Measurements from ENCODE around the gene BBIP1. TPM values are rescaled to one million over a fixed set of nuclear protein-coding genes. Genes with fewer than 3 reads are reported as not detected.

BBIP1 gene
- total RNA-seq, 1 experiment from 2014 or later = 16.7 TPM

DNA sequence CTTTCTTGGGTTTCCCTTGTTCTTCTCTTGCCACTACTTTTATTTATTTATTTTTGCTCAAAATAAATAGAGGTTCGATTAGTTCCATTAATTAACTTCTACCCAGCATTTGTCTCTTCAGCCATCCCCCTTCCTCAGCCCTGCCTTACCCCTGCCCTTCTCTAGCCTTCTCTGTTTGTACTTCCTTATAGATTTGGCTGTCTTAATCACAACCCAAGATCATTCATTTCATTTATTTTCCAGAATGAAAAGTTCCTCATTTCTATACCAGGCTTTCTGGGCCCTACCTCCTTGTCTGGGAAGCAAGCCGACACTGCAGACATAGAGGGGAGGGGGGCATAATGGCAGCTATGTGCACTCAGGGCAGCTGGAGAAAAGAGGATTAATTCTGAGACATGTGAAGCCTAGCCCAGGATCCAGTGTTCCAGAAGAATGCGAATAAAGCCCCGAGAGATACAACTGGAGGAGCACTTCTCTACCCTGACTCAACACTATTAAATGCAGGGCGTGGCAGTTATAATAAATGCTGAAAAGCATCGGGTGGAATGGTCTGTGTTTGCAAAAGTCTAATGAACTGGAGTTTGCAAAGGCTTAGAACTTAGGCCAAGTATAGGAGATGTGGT, 53.7 kb downstream of the BBIP1 start:
- peaks cover 6% of the 10 kb centered on the region for H3K4me1 ChIP-seq
- BruUV-seq (replicated peaks) = no TSS peak
- no peaks in the 10 kb centered on the region for H3K36me3 Mint-ChIP-seq (ENCODE audit: insufficient read depth, unreplicated experiment)
- H3K27ac Mint-ChIP-seq (ENCODE audit: unreplicated experiment) = no peak overlapping the region
- DNase-seq = no peak
- H3K4me1 Mint-ChIP-seq (ENCODE audit: low read depth, unreplicated experiment) = peaks cover 20% of the 10 kb centered on the region
- no peak overlapping the region for H3K4me3 ChIP-seq (ENCODE audit: low read depth, low read length)
- ChIA-PET CTCF (interaction anchor here (1.1 kb wide), 1 partner anchor 29 kb away, joined by 3 read pairs; no protein-coding TSS in a partner anchor), POLR2A (no interaction called here)
- no peaks in the 10 kb centered on the region for H3K36me3 ChIP-seq (ENCODE audit: control insufficient read depth, insufficient read depth, low read length)
- no peaks in the 10 kb centered on the region for H3K9me3 ChIP-seq
- TF ChIP-seq CTCF (IDR thresholded peaks at IDR 0.05; ENCODE audit: insufficient read depth in 1 of 2, low read depth in 1 of 2, low read length in 1 of 2, severe bottlenecking in 1 of 2, unreplicated experiment in 1 of 2) = no peak
- intact Hi-C loops (cut with micrococcal nuclease; ENCODE audit: unreplicated experiment) = no loop called here
- H3K9me3 Mint-ChIP-seq (ENCODE audit: unreplicated experiment) = no peaks in the 10 kb centered on the region
- no peaks in the 10 kb centered on the region for H3K27me3 ChIP-seq (replicated peaks; ENCODE audit: control insufficient read depth, insufficient read depth, low read length)
- no peak overlapping the region for H3K4me3 Mint-ChIP-seq (ENCODE audit: unreplicated experiment)
- no peaks in the 10 kb centered on the region for H3K27me3 Mint-ChIP-seq (ENCODE audit: insufficient read depth, unreplicated experiment)

DNA sequence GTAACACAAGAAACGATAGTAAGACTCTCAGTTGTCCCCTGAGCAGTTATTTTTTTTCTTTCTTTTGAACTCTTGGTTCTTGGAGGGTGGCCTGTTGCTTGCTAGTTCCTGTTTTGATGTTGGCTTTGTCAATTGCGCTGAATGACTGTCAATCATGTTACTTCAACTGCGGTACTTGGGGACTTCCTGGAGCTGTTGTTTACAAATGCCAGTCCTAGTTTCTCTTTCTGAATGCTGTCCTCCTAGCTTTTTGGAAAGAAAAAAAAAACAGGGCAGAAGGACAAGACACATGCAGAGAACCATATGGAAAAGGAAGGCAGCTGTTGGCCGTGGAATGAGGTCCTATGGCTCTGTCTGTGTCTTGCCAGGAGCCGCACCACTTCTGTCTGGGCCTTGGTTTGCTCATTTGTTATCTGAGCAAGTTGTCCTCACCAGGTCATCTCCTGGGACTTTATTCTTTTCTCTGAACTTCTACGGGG, 54.3 kb downstream of the BBIP1 start:
- H3K36me3 Mint-ChIP-seq (ENCODE audit: insufficient read depth, unreplicated experiment) = no peaks in the 10 kb centered on the region
- POLR2A ChIA-PET = no interaction called here

GRCh38 chr10:110863956-110864355, 55.0 kb downstream of the BBIP1 start:
- CTCF ChIA-PET = interaction anchor here (0.7 kb wide), 1 partner anchor 17 kb away, joined by 3 read pairs; no protein-coding TSS in a partner anchor

More for the DNA sequence above, 54.3 kb downstream of the BBIP1 start:
- Histone ChIP-seq H3K4me3 (ENCODE audit: low read depth, low read length) (no peak overlapping the region), H3K9me3 (no peaks in the 10 kb centered on the region), H3K36me3 (ENCODE audit: control insufficient read depth, insufficient read depth, low read length) (no peaks in the 10 kb centered on the region), H3K4me1 (peaks cover 12% of the 10 kb centered on the region), H3K27me3 (replicated peaks; ENCODE audit: control insufficient read depth, insufficient read depth, low read length) (no peaks in the 10 kb centered on the region)
- intact Hi-C loops (cut with micrococcal nuclease; ENCODE audit: unreplicated experiment) = no loop called here
- DNase-seq = no peak
- CTCF ChIA-PET = interaction anchor here (0.7 to 1.1 kb wide), 2 partner anchors 16 to 29 kb away, joined by 3 read pairs; no protein-coding TSS in a partner anchor
- Mint-ChIP-seq H3K27ac (ENCODE audit: unreplicated experiment) (no peak overlapping the region), H3K9me3 (ENCODE audit: unreplicated experiment) (no peaks in the 10 kb centered on the region), H3K27me3 (ENCODE audit: insufficient read depth, unreplicated experiment) (no peaks in the 10 kb centered on the region), H3K4me1 (ENCODE audit: low read depth, unreplicated experiment) (peaks cover 19% of the 10 kb centered on the region), H3K4me3 (ENCODE audit: unreplicated experiment) (no peak overlapping the region)
- no peak for TF ChIP-seq CTCF (IDR thresholded peaks at IDR 0.05; ENCODE audit: insufficient read depth in 1 of 2, low read depth in 1 of 2, low read length in 1 of 2, severe bottlenecking in 1 of 2, unreplicated experiment in 1 of 2)
- no TSS peak for BruUV-seq (replicated peaks)

More at GRCh38 chr10:110863956-110864355, 55.0 kb downstream of the BBIP1 start:
- no peaks in the 10 kb centered on the region for H3K9me3 ChIP-seq
- H3K4me3 ChIP-seq (ENCODE audit: low read depth, low read length) = no peak overlapping the region
- H3K27me3 Mint-ChIP-seq (ENCODE audit: insufficient read depth, unreplicated experiment) = no peaks in the 10 kb centered on the region
- BruUV-seq (replicated peaks) = no TSS peak
- H3K27ac Mint-ChIP-seq (ENCODE audit: unreplicated experiment) = no peak overlapping the region
- H3K36me3 Mint-ChIP-seq (ENCODE audit: insufficient read depth, unreplicated experiment) = no peaks in the 10 kb centered on the region
- H3K4me3 Mint-ChIP-seq (ENCODE audit: unreplicated experiment) = no peak overlapping the region
- intact Hi-C loops (cut with micrococcal nuclease; ENCODE audit: unreplicated experiment) = no loop called here
- no peak for TF ChIP-seq CTCF (IDR thresholded peaks at IDR 0.05; ENCODE audit: insufficient read depth in 1 of 2, low read depth in 1 of 2, low read length in 1 of 2, severe bottlenecking in 1 of 2, unreplicated experiment in 1 of 2)
- H3K36me3 ChIP-seq (ENCODE audit: control insufficient read depth, insufficient read depth, low read length) = no peaks in the 10 kb centered on the region
- no peak for DNase-seq
- peaks cover 19% of the 10 kb centered on the region for H3K4me1 Mint-ChIP-seq (ENCODE audit: low read depth, unreplicated experiment)
- peaks cover 19% of the 10 kb centered on the region for H3K4me1 ChIP-seq
- no peaks in the 10 kb centered on the region for H3K27me3 ChIP-seq (replicated peaks; ENCODE audit: control insufficient read depth, insufficient read depth, low read length)
- H3K9me3 Mint-ChIP-seq (ENCODE audit: unreplicated experiment) = no peaks in the 10 kb centered on the region
- POLR2A ChIA-PET = no interaction called here

Data from Caco-2 (cell line).